ENCODE measurements around the gene FOXP3. TPM values are rescaled to one million over a fixed set of nuclear protein-coding genes. Genes with fewer than 3 reads are reported as not detected.

Gene FOXP3
- total RNA-seq, 1 experiment from 2014 or later, result not detected

DNA sequence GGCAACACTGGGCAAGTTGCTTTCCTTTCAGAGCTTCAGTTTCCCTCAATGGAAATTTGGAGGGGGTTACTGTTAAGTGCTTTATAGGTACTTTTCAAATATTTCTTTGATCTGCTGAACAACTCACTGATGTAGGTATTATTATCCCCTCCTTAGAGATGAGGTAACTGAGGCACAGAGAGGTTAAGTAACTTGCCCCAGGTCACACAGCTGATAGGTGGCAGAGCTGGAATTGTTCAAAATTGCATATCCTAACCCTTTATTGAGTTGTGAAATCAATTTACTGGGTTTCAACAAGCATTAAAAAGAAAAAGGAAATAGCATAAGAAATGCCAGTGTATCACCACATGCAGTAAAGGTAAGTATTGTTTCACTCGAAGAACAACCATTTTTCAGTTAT is 11.7 kb upstream of the FOXP3 start:
- DNase-seq (ENCODE audit: low spot score), result no peak

DNA sequence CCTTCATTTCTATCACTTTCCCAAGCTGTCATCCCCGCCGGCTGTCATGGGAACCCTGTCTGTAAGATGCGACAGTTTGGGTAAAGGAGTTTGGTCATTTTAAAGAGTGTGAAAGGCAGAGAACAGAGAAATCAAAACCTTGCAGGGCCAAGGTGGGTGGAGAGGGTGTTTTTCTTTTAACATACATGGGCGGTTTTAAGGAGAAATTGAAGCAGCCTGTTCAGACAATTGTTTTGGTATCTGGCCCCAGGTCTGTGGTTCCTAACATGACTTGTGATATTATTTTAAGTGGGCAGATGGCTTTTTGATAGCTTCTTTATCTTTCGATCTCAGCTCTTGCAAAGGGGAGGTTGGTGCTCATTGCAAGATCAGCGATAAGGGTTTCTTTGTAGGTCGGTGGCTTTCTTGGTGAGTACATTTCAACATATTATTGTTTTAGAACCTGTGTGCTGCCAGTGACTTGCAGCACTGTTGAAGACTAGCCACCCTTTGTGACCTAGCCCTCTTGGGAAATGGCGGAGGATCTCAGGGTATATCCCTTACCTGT is 8.7 kb upstream of the FOXP3 start:
- DNase-seq (ENCODE audit: low spot score), result no peak

DNA sequence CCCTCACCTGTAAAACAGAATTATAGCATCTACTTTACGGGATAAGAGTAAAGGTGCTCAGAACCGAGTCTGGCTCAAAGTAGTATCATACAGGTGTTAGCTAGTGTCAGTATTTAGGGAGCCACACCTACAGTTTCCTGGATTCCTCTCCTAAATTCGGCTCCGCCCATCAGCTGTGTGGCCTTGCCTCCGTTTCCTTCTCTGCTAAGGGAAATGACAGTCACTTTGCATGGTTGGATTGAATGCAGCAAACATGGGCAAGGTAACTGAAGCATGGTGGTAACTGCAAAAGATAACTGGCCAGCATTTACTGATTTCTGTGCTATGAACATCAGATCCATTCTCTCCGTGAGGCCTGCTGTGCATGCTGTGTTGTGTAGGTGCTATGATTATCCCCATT is 7.9 kb upstream of the FOXP3 start:
- no peak for DNase-seq (ENCODE audit: low spot score)

DNA sequence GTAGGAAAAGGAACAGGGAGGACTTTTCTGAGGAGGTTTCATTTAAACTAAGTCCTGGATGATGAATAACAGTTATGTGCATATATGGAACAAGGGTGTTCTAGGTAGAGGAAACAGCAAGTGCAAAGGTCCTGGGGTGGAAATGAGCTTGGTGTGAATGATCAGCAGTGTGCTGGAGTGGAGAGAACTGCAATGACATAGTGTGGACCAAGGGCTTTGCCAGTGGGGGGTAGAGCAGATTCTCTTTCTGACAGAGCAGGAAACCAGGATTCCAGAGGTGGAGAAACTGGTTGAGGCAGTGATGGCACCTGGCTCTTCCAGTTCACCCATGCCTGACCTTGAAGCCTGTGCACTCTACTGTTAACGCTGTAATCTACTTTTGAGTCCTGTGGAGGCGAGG is 6.8 kb upstream of the FOXP3 start:
- DNase-seq (ENCODE audit: low spot score), result no peak

DNA sequence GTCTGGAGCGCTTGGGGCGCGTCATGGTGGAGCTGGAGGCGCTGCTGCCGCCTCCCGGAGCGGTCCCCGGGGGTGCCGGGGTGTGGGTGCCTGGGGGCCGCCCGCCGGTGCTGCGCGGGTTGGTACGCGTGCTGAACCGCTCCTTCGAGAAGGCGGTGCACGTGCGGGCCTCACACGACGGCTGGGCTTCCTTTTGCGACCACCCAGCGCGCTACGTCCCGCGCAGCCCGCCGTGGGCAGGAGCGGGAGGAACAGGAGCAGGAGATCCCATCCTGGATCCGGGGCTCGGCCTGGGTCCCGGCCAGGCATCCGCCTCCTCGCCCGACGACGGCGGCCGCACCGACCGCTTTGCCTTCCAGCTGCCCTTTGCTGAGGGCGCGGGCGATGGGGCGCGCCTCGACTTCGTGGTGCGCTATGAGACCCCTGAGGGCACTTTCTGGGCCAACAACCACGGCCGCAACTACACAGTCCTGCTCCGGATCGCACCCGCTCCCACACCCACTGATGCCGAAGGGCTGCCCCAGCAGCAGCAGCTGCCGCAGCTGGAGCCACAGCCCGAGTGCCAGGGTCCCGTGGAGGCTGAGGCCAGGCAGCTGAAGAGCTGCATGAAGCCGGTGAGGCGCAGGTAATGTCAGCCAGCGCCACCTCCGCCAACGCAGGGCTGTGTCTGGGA is 5.9 kb upstream of the FOXP3 start:
- DNase-seq (ENCODE audit: low spot score), result no peak

GRCh38 chrX:49269767-49270248 is 5.3 kb upstream of the FOXP3 start, which contains the start of gene PPP1R3F:
Gene PPP1R3F, plus strand, starts transcription at chrX:49269793. Its CDS starts 77 bp downstream, at chrX:49269870.
- no peak for DNase-seq (ENCODE audit: low spot score)

DNA sequence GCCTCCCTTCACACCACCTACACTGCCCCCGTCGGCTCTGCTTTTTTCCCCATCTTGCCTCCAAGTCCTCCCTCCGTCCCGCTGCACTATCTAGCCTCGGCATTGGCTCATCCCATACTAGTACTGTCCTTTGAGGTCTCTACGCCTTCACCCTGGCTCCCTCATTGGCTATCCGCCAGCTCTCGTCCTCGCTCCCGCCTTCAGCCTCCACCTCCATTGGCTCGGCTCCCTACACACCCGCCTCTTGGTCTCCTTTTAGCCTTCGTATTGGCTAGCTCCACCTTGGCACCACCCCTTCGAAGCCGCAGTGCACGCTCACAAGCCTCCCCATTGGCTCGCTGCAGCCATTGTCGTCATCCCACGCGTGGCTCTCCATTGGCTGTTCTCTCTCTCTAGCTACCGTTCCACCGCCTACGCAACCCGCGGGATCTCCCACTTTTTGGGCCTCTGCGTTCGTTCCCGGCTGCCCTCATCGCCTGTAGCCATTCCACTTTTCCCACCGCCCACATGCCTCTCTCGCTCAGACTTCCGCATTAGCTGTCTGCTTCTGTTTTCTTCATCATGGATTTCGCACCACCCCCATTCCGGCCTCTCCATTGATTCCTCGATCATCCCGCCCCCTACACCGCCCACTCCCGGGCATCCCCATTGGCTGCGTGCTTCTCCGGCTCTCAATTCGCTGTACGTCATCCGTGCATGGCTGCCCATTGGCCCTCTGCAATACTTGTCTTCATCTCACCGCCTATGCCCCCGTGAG is 4.7 kb upstream of the FOXP3 start:
- DNase-seq (ENCODE audit: low spot score), result peak; percentile 96

GRCh38 chrX:49268702-49269009 is 4.1 kb upstream of the FOXP3 start:
- DNase-seq (ENCODE audit: low spot score), result no peak

GRCh38 chrX:49266523-49267445 is 2.3 kb upstream of the FOXP3 start:
- DNase-seq (ENCODE audit: low spot score), result no peak

DNA sequence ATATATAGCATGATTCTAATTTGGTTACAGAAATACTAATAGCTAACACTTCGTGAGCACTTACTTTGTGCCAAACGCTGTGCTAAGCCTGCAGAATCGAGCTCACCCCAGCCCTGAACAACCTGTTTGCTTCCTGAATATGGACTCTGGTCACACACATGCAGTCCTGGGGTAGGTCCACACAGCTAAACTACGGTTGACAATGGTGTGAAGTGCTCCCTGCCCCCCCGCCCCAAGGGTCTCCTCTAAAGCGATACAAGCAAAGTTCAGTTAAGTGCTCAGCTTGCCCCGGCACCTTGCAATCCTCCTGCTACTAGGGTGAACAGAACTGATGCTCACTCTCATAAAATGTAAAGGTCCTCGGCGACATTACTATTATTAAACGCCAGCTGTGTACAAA is 879 bp downstream of the FOXP3 start:
- no peak for DNase-seq (ENCODE audit: low spot score)

- no peak for DNase-seq (ENCODE audit: low spot score)
Measured at GRCh38 chrX:49262603-49263002, 1.9 kb downstream of the FOXP3 start.

DNA sequence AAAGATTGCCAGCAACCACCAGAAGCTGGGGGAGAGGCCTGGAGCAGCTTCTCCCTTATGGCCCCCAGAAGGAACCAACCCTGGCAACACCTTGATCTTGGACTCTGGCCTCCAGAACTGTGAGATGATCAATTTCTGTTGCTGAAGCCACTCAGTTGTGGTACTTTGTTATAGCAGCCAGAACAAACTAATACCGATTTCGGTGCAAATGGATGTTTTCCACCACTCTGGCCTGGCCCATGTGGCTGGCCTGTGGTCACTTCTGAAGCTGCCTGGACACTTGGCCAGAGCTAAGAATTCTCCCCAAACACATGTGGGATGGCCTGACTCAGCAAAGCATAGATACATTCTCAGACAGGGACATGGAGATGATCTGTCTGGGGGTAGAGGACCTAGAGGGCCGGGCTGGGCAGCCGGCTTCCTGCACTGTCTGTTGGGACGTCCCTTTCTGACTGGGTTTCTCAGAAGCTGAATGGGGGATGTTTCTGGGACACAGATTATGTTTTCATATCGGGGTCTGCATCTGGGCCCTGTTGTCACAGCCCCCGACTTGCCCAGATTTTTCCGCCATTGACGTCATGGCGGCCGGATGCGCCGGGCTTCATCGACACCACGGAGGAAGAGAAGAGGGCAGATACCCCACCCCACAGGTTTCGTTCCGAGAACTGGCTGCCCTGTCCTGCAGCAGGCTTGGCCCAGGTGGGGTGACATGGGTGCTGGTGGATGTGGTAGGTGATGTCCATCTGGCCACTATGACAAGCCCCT is 4.1 kb downstream of the FOXP3 start:
- no peak for DNase-seq (ENCODE audit: low spot score)

DNA sequence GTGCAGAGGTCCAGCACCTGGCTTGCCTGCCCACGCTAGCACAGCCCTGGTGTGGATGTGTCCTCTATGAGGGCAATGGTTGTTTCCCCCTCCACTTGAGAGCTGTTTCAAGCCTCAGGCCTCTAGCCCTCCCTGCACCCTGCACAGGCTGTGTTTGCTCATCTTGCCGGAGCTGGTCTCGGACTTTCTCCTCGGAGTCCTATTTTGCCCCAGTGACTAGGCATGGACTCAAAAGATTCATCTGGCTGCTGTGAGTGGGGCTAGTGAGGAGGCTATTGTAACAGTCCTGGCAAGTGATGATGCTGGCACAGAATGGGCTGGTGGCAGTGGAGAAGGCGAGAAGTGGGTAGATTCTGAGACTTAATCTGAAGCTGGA is 5.8 kb downstream of the FOXP3 start:
- DNase-seq (ENCODE audit: low spot score), result no peak

DNA sequence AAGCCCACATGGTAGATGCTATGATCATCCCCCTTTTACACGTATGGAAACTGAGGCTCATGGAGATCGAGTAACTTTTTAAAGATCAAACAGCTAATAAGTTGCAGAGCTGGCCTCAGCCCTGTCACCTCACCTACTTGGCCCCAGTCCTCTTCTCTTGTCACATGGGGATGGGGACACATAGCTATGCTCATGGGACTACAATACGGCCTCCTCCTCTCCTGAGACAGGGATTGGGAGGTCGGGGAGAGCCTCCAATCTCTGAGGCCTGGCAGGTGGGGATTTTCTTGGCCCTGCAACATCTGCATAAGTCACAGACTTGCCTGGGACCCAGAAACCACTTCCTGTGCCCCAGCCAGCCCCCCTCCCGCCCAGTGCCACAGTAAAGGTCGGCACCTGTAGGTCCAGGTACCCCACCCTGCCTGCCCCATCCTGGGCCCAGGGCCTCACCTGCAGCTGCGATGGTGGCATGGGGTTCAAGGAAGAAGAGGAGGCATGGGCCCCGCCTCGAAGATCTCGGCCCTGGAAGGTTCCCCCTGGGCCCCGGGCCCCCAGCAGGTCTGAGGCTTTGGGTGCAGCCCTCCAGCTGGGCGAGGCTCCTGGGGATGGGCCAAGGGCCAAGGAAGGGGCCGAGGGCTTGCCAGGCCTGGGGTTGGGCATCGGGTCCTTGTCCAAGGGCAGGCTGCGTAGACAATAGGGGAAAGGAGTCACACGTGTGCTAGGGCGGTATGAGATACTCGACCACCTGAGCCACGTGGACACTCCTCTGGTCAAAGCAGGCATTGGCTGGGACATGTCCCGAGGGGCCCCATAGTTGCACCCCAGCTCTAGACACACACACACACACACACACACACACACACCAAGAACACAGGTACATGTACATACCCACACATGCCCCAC is 6.4 kb downstream of the FOXP3 start:
- no peak for DNase-seq (ENCODE audit: low spot score)

DNA sequence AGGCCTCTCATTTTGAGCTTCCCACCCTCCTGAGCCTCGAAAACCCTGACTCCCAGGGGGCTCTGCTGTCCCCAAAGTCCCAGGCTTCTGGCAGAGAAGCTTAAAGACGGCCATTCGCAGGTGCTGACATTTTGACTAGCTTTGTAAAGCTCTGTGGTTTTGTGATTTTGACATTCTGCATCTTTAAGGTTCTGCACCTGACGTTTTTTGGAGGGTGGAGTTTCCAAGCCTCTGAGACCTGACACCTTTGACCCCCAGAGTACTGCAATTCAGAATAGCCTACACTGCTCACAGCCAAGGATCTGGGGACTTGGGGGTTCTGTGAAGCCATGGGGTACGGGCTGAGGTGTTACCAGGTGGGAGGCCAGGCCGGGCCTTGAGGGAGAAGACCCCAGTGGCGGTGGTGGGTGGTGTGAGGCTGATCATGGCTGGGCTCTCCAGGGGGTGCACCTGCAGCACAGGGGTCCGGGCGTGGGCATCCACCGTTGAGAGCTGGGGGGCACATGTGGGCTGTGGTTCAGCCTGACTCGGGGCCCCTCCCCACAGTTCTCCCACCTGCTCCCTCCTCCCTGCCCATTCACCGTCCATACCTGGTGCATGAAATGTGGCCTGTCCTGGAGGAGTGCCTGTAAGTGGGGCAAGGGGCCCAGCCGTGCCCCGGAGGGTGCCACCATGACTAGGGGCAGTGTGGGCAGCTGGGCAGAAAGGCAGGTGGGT is 7.3 kb downstream of the FOXP3 start:
- DNase-seq (ENCODE audit: low spot score), result no peak

DNA sequence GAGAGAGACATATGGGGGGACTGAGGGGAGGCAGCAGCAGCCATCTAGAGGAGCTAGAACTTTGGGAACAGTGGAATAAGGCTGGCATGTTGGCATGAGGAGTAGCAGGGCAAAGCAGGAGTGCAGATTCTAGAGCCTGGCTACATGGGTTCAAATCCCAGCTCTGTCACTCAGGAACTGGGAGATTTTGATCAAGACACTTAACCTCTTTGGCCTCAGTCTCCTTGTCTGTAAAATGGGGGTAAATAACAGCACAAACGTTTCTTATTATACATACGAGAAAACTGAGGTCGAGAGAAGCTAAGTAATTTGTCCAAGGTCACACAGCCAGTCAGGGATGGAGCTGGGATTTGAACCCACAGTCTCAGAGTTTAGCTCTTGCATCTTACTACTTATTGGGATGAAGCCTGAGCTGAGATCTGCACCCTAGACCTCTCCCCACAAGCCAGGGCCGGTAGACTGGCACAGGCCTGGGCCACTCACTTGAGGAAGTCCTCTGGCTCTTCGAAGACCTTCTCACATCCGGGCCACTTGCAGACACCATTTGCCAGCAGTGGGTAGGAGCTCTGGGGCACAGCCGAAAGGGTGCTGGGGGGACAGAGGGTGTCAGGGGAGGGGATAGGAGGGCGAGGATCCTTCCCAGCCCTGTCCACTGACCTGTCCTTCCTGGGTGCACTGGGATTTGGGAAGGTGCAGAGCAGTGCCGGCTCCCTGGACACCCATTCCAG is 8.1 kb downstream of the FOXP3 start:
- DNase-seq (ENCODE audit: low spot score), result no peak

DNA sequence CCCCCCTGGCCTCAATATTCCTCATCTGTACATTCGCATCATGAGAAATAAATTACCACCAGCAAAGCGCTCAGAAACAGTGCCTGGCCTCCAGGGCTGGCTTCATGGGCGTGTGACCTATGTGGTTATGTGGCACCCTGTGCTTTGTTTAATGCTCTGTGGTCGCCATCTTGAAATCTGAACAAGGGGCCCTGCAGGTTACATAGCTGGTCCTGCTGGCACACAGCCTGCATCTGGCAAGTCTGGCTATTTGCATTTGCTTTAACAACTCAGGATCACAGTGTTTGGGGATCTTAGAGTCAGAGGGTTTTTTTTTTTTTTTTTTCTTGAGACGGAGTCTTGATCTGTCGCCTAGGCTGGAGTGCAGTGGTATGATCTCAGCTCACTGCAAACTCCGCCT is 9.9 kb downstream of the FOXP3 start:
- DNase-seq (ENCODE audit: low spot score), result no peak

- DNase-seq (ENCODE audit: low spot score), result no peak
Measured at GRCh38 chrX:49251325-49251724, 13.2 kb downstream of the FOXP3 start.

DNA sequence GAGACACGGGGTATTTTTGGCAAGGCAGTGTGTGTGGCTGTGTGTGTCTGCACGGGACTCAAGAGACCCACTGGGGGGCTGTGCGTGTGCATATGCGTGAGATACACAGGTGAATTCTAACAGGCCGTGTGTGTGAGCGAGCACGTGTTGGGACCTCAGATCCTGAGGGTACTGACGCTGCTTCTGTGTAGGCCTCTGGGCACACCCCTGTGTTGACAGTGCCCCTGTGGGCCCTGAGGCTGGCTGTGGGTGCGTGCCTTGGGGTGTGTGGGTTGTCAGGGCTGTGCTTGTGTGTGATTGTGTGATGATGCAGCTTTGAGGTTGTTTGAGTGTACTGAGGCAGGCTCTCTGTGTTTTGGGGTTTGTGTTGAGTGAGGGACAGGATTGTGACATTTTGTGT is 13.9 kb downstream of the FOXP3 start:
- no peak for DNase-seq (ENCODE audit: low spot score)
